Tibial nerve (tissue), 3 donors: Measurements from ENCODE around the gene FNBP1L.

ENCODE experiments used
- POLR2A ChIP-seq, 2 donors: fragments of 450-650 bp; IDR thresholded peaks; one replicate each; pipeline ENCODE4 v1.6.1; 2017; ENCODE audit warnings: antibody characterized with exemption in 2 of 2, mild to moderate bottlenecking in 2 of 2, moderate library complexity in 2 of 2
- TF ChIP-seq, protein P1 (sequence below), 5 experiments: fragments of 200-600 bp in 3 of 5; fragments of 450-650 bp in 2 of 5; sonication (generic) in 3 of 5; IDR thresholded peaks; one replicate each; pipeline ENCODE4 v1.5.1; 2016 to 2019; ENCODE audit warnings: antibody characterized with exemption in 5 of 5, mild to moderate bottlenecking in 3 of 5, moderate library complexity in 2 of 5

DNA sequence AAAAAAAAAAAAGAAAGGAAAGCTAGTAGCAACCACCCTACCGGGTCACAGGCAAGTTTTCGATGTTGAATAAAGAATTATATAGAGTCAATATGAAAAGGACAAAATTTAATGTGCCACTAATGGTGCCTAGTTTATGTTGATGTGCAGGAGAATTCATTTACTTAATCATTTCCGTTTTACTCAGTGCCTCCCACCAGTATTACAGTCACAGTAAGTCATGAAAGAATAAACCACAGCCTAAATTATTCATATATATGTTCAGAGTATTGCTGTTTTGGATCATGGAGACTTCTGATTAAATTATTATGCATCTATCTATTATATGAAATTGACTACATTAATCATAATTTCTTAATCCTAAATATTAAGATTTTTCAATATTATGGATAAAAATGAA is 35.3 kb downstream of the FNBP1L start:
- no peak for TF ChIP-seq POLR2A (IDR thresholded peaks at IDR 0.05)
- TF ChIP-seq, protein P1, sequence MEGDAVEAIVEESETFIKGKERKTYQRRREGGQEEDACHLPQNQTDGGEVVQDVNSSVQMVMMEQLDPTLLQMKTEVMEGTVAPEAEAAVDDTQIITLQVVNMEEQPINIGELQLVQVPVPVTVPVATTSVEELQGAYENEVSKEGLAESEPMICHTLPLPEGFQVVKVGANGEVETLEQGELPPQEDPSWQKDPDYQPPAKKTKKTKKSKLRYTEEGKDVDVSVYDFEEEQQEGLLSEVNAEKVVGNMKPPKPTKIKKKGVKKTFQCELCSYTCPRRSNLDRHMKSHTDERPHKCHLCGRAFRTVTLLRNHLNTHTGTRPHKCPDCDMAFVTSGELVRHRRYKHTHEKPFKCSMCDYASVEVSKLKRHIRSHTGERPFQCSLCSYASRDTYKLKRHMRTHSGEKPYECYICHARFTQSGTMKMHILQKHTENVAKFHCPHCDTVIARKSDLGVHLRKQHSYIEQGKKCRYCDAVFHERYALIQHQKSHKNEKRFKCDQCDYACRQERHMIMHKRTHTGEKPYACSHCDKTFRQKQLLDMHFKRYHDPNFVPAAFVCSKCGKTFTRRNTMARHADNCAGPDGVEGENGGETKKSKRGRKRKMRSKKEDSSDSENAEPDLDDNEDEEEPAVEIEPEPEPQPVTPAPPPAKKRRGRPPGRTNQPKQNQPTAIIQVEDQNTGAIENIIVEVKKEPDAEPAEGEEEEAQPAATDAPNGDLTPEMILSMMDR (IDR thresholded peaks at IDR 0.05), result no peak
